H1 (cell line): ENCODE data around the gene ARHGAP26. TPM values are rescaled to one million over a fixed set of nuclear protein-coding genes. Genes with fewer than 3 reads are reported as not detected.

Experiments
- CTCF ChIA-PET: fragments of 300-600 bp; sonication (Branson Sonifier 250); formaldehyde crosslinking; loops from one replicate; lab custom pipeline; 2021; ENCODE audit not compliant: partially characterized antibody; lab: Charles Lee
- POLR2A ChIA-PET: fragments of 300-600 bp; sonication (Branson Sonifier 250); formaldehyde crosslinking; loops from one replicate; lab custom pipeline; 2021; ENCODE audit warnings: inconsistent platforms; ENCODE audit not compliant: partially characterized antibody; lab: Charles Lee
- DNase-seq, 2 experiments: peaks; one replicate each; pipeline versions ENCODE4 v3.0.0 to v3.0.0-alpha.2; 2010 to 2022; ENCODE audit warnings: low spot score in 2 of 2, low read depth in 1 of 2, mixed read lengths in 1 of 2
- FAIRE-seq: peaks from 2 replicates; lab custom pipeline; 2011; peaks lifted over from hg19 to GRCh38; lab: Jason Lieb, UNC
- H2AFZ ChIP-seq: 2 replicates; pipeline ENCODE4 v1.8.1; 2012; ENCODE audit warnings: low read length, inconsistent platforms
- H2AK5ac ChIP-seq: 2 replicates; pipeline ENCODE4 v1.6.1; 2013; ENCODE audit warnings: low read depth, low read length
- H2BK120ac ChIP-seq: replicated peaks from 2 replicates; pipeline ENCODE3; 2013; ENCODE audit warnings: low read depth, low read length, inconsistent platforms
- H2BK12ac ChIP-seq: 2 replicates; pipeline ENCODE4 v1.6.1; 2013; ENCODE audit warnings: low read depth, low read length
- H2BK15ac ChIP-seq: 2 replicates; pipeline ENCODE4 v1.6.1; 2013; ENCODE audit warnings: low read length
- H2BK20ac ChIP-seq: 2 replicates; pipeline ENCODE4 v1.6.1; 2013; ENCODE audit warnings: low read length
- H2BK5ac ChIP-seq: 2 replicates; pipeline ENCODE4 v1.6.1; 2013; ENCODE audit warnings: low read depth, low read length
- H3K14ac ChIP-seq: 2 replicates; pipeline ENCODE4 v1.6.1; 2013; ENCODE audit warnings: inconsistent platforms; ENCODE audit not compliant: insufficient read length
- H3K18ac ChIP-seq: 2 replicates; pipeline ENCODE4 v1.6.1; 2013; ENCODE audit warnings: low read length; ENCODE audit errors: extremely low read depth
- H3K23ac ChIP-seq: 2 replicates; pipeline ENCODE4 v1.6.1; 2013; ENCODE audit warnings: inconsistent platforms; ENCODE audit not compliant: insufficient read length
- H3K23me2 ChIP-seq: 2 replicates; pipeline ENCODE4 v1.6.1; 2013; ENCODE audit warnings: low read depth, low read length
- H3K27ac ChIP-seq: 2 replicates; pipeline ENCODE4 v1.6.1; 2011; ENCODE audit warnings: low read depth, low read length, inconsistent platforms
- H3K27me3 ChIP-seq, 4 experiments: replicated peaks in 1 of 4; 1 replicate in 1 of 4; 2 replicates in 3 of 4; pipeline versions ENCODE4 v1.6.1 to v1.8.1; 2011 to 2013; ENCODE audit warnings: low read length in 3 of 4, mild to moderate bottlenecking in 3 of 4, inconsistent platforms in 2 of 4, mixed read lengths in 2 of 4, moderate library complexity in 1 of 4; ENCODE audit not compliant: control insufficient read depth in 3 of 4, insufficient read depth in 3 of 4; ENCODE audit errors: extremely low read depth in 1 of 4
- H3K36me3 ChIP-seq, 4 experiments: 2 replicates each; pipeline versions ENCODE4 v1.6.1 to v1.8.1; 2011 to 2013; ENCODE audit warnings: mild to moderate bottlenecking in 4 of 4, low read length in 3 of 4, moderate library complexity in 2 of 4, control low read depth in 1 of 4, inconsistent platforms in 1 of 4; ENCODE audit not compliant: insufficient read depth in 4 of 4, control insufficient read depth in 2 of 4
- H3K4ac ChIP-seq: replicated peaks from 2 replicates; pipeline ENCODE3; 2013; ENCODE audit warnings: low read length, low read depth, mixed read lengths, inconsistent platforms; ENCODE audit not compliant: insufficient read length
- H3K4me1 ChIP-seq, 4 experiments: replicated peaks in 1 of 4; 1 replicate in 1 of 4; 2 replicates in 3 of 4; pipeline versions ENCODE4 v1.6.1 to v1.8.1; 2011 to 2013; ENCODE audit warnings: low read length in 3 of 4, inconsistent platforms in 2 of 4, mixed read lengths in 1 of 4; ENCODE audit not compliant: insufficient read depth in 4 of 4, control insufficient read depth in 3 of 4
- H3K4me2 ChIP-seq, 2 experiments: 2 replicates each; pipeline versions ENCODE4 v1.6.1 to v1.8.1; 2011 to 2013; ENCODE audit warnings: low read depth in 2 of 2, low read length in 2 of 2, control low read depth in 1 of 2, inconsistent platforms in 1 of 2, mild to moderate bottlenecking in 1 of 2; ENCODE audit not compliant: insufficient read depth in 1 of 2
- H3K4me3 ChIP-seq, 4 experiments: fragments of 200-600, 300-600 bp in 1 of 4; sonication (generic), shearing (Covaris generic), sonication (Bioruptor Twin) in 1 of 4; 2 replicates each; pipeline versions ENCODE4 v1.5.1 to v1.8.1; 2011 to 2016; ENCODE audit warnings: low read length in 4 of 4, low read depth in 3 of 4, control low read depth in 2 of 4, inconsistent platforms in 2 of 4, mild to moderate bottlenecking in 2 of 4, mixed read lengths in 1 of 4, moderate library complexity in 1 of 4; ENCODE audit not compliant: insufficient read depth in 2 of 4; ENCODE audit errors: extremely low read depth in 1 of 4
- H3K56ac ChIP-seq: replicated peaks from 2 replicates; pipeline ENCODE3; 2013; ENCODE audit warnings: low read depth, mild to moderate bottlenecking, mixed read lengths, low read length, inconsistent platforms; ENCODE audit not compliant: insufficient read length
- H3K79me1 ChIP-seq: 2 replicates; pipeline ENCODE4 v1.6.1; 2013; ENCODE audit warnings: low read depth, low read length, control low read depth
- H3K79me2 ChIP-seq, 2 experiments: 2 replicates each; pipeline versions ENCODE4 v1.6.1 to v1.8.1; 2012 to 2013; ENCODE audit warnings: low read length in 2 of 2, mild to moderate bottlenecking in 2 of 2, inconsistent platforms in 1 of 2; ENCODE audit not compliant: insufficient read depth in 2 of 2, control insufficient read depth in 1 of 2
- H3K9ac ChIP-seq, 4 experiments: replicated peaks in 1 of 4; 1 replicate in 1 of 4; 2 replicates in 3 of 4; pipeline versions ENCODE4 v1.6.1 to v1.8.1; 2011 to 2013; ENCODE audit warnings: low read depth in 3 of 4, low read length in 3 of 4, control low read depth in 2 of 4, mild to moderate bottlenecking in 2 of 4, moderate library complexity in 2 of 4, inconsistent platforms in 1 of 4; ENCODE audit errors: extremely low read depth in 1 of 4
- H3K9me3 ChIP-seq, 2 experiments: 2 replicates each; pipeline versions ENCODE4 v1.6.1 to v1.8.1; 2012 to 2013; ENCODE audit warnings: mild to moderate bottlenecking in 2 of 2, moderate library complexity in 2 of 2, control low read depth in 1 of 2, inconsistent platforms in 1 of 2, low read depth in 1 of 2, low read length in 1 of 2, mixed read lengths in 1 of 2; ENCODE audit not compliant: insufficient read depth in 2 of 2
- H4K20me1 ChIP-seq, 2 experiments: replicated peaks in 1 of 2; 2 replicates each; pipeline versions ENCODE3 to v1.8.1; 2011 to 2013; ENCODE audit warnings: inconsistent platforms in 2 of 2, low read length in 2 of 2, mild to moderate bottlenecking in 1 of 2; ENCODE audit not compliant: insufficient read depth in 2 of 2, control insufficient read depth in 1 of 2
- H4K5ac ChIP-seq: 2 replicates; pipeline ENCODE4 v1.6.1; 2013; ENCODE audit warnings: low read length, low read depth, mixed read lengths, inconsistent platforms; ENCODE audit not compliant: insufficient read length
- H4K8ac ChIP-seq: 2 replicates; pipeline ENCODE4 v1.8.0; 2013; ENCODE audit warnings: mild to moderate bottlenecking, moderate library complexity, low read length, inconsistent platforms; ENCODE audit not compliant: insufficient read depth; ENCODE audit errors: extremely low read depth
- H4K91ac ChIP-seq: replicated peaks from 2 replicates; pipeline ENCODE3; 2013; ENCODE audit warnings: low read length, mixed read lengths, inconsistent platforms; ENCODE audit not compliant: insufficient read length
- ATF2 ChIP-seq: IDR thresholded peaks from 2 replicates; pipeline ENCODE4 v1.6.1; 2012; ENCODE audit warnings: low read length, inconsistent platforms
- BACH1 ChIP-seq: IDR thresholded peaks from 2 replicates; pipeline ENCODE4 v1.6.1; 2012; ENCODE audit warnings: low read length, improper control_type of control experiment
- FOSL1 ChIP-seq: IDR thresholded peaks from 2 replicates; pipeline ENCODE4 v1.6.1; 2011; ENCODE audit warnings: mild to moderate bottlenecking, low read depth, low read length, moderate library complexity; ENCODE audit not compliant: insufficient read depth
- JUN ChIP-seq: IDR thresholded peaks from 2 replicates; pipeline ENCODE4 v1.6.1; 2011; ENCODE audit warnings: low read depth, mild to moderate bottlenecking, improper control_type of control experiment, low read length
- JUND ChIP-seq: IDR thresholded peaks from 2 replicates; pipeline ENCODE4 v1.6.1; 2011; ENCODE audit warnings: mild to moderate bottlenecking, improper control_type of control experiment, low read length
- POLR2AphosphoS5 ChIP-seq: IDR thresholded peaks from 2 replicates; pipeline ENCODE4 v1.6.1; 2011; ENCODE audit warnings: low read depth, low read length
- SIN3A ChIP-seq, 2 experiments: IDR thresholded peaks in 1 of 2; conservative IDR thresholded peaks in 1 of 2; 2 replicates each; pipeline ENCODE4 v1.6.1; 2011 to 2012; ENCODE audit warnings: low read length in 2 of 2, improper control_type of control experiment in 1 of 2, low read depth in 1 of 2, mild to moderate bottlenecking in 1 of 2
- TCF12 ChIP-seq: IDR thresholded peaks from 2 replicates; pipeline ENCODE4 v1.6.1; 2011; ENCODE audit warnings: low read depth, mild to moderate bottlenecking, low read length
- WGBS, 2 experiments: shearing (Covaris generic) in 1 of 2; methylation state at CpG; one replicate each; pipeline versions ENCODE4 v1.1.6 to v1.1.7; 2013 to 2015; ENCODE audit warnings: low lambda C conversion rate in 2 of 2, mixed read lengths in 2 of 2, inconsistent platforms in 1 of 2, low coverage in 1 of 2, missing lambda C conversion rate in 1 of 2; ENCODE audit not compliant: insufficient replicate concordance in 2 of 2, insufficient coverage in 1 of 2, insufficient read length in 1 of 2; ENCODE audit errors: extremely low coverage in 1 of 2, missing lambda C conversion rate in 1 of 2; 5-methylcytosine and 5-hydroxymethylcytosine counted together
- polyA plus RNA-seq, 7 experiments: library from polyadenylated mRNA; depleted of rRNA in 3 of 7; stranded (reverse) in 5 of 7; unstranded in 2 of 7; fragments of >200 nt in 5 of 7; fragments of 200-250 nt in 2 of 7; gene quantifications; 1 replicate in 5 of 7; 2 replicates in 1 of 7; 4 replicates in 1 of 7; pipeline versions ENCODE4 v1.2.1 to v1.2.3, GENCODE V29; 2011 to 2013; ENCODE audit warnings: missing spikeins in 2 of 7, mixed read lengths in 2 of 7
- total RNA-seq: library from RNA; stranded (reverse); fragmentation: NEBNext Ultra II Directional; extraction: Animal tissue kit (Norgen Biotek cat#: 25700); gene quantifications from 2 replicates; pipeline ENCODE4 v1.2.1, GENCODE V29; 2021

The ARHGAP26 gene
- total and polyA plus RNA-seq, 2 of the 8 experiments (the other 6 are each of a cell fraction or from before 2014, with no cell fraction given), result 7.1 to 24.8 TPM

GRCh38 chr5:142784401-142784955, 14.3 kb downstream of the ARHGAP26 start:
- H3K4me3 ChIP-seq, result no peak overlapping the region
- H3K36me3 ChIP-seq, result no peaks in the 10 kb centered on the region
- no peak overlapping the region for H3K56ac ChIP-seq
- H2BK5ac ChIP-seq, result no peak overlapping the region
- H4K8ac ChIP-seq, result no peak overlapping the region
- no peak overlapping the region for H3K18ac ChIP-seq
- H4K91ac ChIP-seq, result no peak overlapping the region
- 93% methylated on average over 7 of the region's 7 CpGs; no CpG with 5 or more reads in 1 of the 2 experiments for WGBS, 2 experiments
- no peak overlapping the region for H2AK5ac ChIP-seq
- H2BK12ac ChIP-seq, result no peak overlapping the region
- H2BK20ac ChIP-seq, result no peak overlapping the region
- H3K79me1 ChIP-seq, result peaks cover 9% of the 10 kb centered on the region
- H3K4me1 ChIP-seq, result peaks cover 12 to 21% (median 15%) of the 10 kb centered on the region in 4 experiments
- TF ChIP-seq JUN, result no peak
- TF ChIP-seq POLR2AphosphoS5, result no peak
- TF ChIP-seq ATF2, result no peak
- TF ChIP-seq JUND, result no peak
- TF ChIP-seq BACH1, result no peak
- TF ChIP-seq TCF12, result no peak
- no peak for TF ChIP-seq SIN3A (conservative IDR thresholded peaks at IDR 0.05 in 1 of 2, IDR thresholded peaks at IDR 0.05 in 1 of 2; ENCODE audit: low read depth in 1 of 2, low read length in 2 of 2)
- TF ChIP-seq FOSL1, result no peak
- H3K27me3 ChIP-seq, result no peaks in the 10 kb centered on the region
- no peak overlapping the region for H3K23ac ChIP-seq
- peaks cover 0 to 5% of the 10 kb centered on the region in 2 experiments for H4K20me1 ChIP-seq
- no peak overlapping the region for H3K4ac ChIP-seq
- no peak overlapping the region for H2AFZ ChIP-seq
- no peak overlapping the region for H3K4me2 ChIP-seq
- H3K14ac ChIP-seq, result no peak overlapping the region
- no peak overlapping the region for H2BK120ac ChIP-seq
- no peaks in the 10 kb centered on the region for H3K9me3 ChIP-seq
- H2BK15ac ChIP-seq, result no peak overlapping the region
- ChIA-PET CTCF (interaction anchor here (0.8 to 7.0 kb wide), 16 partner anchors 13 to 754 kb away, joined by 3 to 79 read pairs (median 8); partner anchors contain the start of gene ARHGAP26), POLR2A (interaction anchor here (3.7 kb wide), 1 partner anchor 13 kb away, joined by 23 read pairs; the partner anchor contains the start of gene ARHGAP26)
- peaks cover 3 to 47% of the 10 kb centered on the region in 2 experiments; a peak in 3 of 4 replicates for H3K79me2 ChIP-seq
- no peaks in the 10 kb centered on the region for H3K23me2 ChIP-seq
- H4K5ac ChIP-seq, result no peak overlapping the region
- no peak for DNase-seq
- no peak overlapping the region for H3K9ac ChIP-seq
- no peak for FAIRE-seq
- H3K27ac ChIP-seq, result no peak overlapping the region
